Cardiac septum (tissue), 1 donor: Measurements from ENCODE around the gene PATZ1. TPM values are rescaled to one million over a fixed set of nuclear protein-coding genes. Genes with fewer than 3 reads are reported as not detected.

Experiments
- DNase-seq: peaks from one replicate; pipeline ENCODE4 v3.0.0-alpha.2; 2020; ENCODE audit warnings: low spot score
- intact Hi-C: fragments of 100-400 bp; cut with DNase I; formaldehyde crosslinking; loops from one replicate; pipeline ENCODE4 v1.14.0; 2022
- total RNA-seq: library from RNA; stranded (reverse); fragmentation: NEBNext Ultra II Directional; extraction: Animal tissue kit (Norgen Biotek cat#: 25700); gene quantifications from one replicate; pipeline ENCODE4 v1.2.1, GENCODE V29; 2021
- donor health status: DM: no; HTN: no; CAD: no.

Gene PATZ1
- total RNA-seq, 1 donor from 2014 or later, result 11.9 TPM

DNA sequence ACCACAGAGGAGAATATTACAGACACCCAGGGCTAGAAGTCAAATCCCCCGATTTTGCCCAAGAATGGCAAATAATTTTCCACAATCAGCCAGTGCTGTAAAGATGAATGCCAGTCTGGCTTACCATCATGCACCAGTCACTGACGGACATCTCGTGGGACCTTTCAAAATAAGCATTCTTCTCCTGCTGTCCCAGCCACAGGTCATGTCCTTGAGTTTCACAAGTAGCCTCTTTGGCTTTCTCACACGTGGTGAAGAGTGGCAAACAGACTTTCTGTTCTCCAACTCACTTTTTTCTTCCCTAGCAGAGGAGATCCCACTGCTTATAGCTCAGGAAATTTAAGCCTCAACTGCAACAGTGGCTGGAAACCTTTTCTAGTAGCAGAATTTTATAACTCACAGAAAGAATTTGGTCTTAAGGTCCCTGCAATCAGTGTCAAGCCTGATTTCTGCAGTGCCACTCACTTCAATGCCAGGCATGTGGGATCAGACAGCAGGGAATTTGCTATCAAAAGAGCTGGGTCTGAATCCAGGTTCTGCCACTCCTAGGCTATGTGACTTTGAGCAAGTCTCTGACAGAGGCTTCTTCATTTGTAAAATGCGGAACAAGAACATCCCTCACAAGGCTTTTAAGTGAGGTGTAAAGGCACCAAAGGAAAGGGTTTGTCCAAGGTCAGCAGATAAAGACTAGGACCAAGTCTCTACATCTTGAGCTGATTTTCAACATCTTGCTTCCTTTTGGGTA lies 57.5 kb downstream of the PATZ1 start:
- DNase-seq, result peak; percentile 56
- intact Hi-C loops, result loop anchor here (5.0 kb wide), 1 partner anchor 76 kb away; the partner anchor contains the start of gene LIMK2

DNA sequence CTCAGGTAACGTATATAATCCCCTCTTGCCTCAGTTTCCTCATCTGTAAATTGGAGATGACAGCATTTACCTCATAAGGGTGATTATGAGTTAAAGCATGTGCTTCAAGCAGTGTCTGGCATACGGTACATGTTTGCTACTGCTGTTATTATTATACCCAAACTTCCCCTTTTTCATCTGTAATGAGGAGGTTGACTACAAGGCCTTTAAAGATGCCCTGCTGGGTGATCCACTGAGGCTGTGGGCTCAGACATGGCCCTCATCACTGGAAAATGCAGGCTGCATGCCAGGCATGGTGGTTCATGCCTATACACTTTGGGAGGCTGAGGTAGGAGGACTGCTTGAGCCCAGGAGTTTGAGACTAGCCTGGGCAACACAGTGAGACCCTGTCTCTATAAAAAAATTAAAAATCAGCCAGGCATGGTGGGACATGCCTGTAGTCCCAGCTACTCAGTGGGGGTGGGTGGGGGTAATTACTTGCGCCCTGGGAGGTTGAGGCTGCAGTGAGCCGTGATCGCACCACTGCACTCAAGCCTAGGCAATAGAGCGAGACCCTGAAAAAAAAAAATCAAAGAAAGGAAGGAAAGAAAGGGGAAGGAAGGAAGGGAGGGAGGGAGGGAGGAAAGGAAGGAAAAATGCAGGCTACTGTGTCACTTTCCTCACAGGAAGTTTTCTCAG lies 58.2 kb downstream of the PATZ1 start:
- peak; percentile 41 for DNase-seq
- intact Hi-C loops, result loop anchor here (5.0 kb wide), 1 partner anchor 76 kb away; the partner anchor contains the start of gene LIMK2

DNA sequence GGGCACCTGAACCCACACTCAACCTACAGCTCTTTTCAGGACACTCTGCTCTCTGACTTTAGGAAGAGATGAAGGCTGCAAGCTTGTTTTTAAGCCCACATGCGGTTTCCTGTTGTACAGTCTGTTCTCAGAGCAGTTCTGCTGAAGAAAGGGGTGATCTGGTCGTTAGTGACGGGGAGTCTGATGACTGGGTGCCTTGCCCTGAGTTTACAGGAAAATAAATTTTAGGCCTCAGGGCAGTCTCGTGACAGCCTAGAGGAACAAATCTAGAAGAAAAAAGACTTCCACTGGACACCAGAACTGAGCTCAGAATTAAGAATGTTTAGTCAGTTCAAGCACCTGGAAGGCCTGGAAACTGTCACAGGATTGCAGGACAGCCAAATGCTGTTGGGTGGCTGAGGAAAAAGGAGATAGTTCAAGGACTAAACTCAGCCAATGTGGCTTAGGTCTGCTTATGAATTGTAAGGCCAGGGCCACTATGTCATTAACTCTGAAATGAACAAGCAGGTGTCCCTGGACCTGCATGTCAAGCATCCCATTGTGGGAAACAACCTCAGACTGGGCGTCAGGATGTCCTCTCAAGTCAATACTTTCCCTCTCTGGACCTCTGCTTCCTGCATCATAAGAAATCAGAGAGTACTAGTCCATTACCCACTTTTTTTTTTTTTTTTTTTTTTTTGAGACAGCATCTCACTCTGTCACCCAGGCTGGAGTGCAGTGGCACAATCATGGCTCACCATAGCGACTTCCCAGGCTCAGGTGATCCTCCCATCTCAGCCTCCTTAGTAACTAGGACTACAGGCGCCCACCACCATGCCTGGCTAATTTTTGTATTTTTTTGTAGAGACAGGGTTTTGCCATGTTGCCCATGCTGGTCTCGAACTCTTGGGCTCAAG lies 59.5 kb downstream of the PATZ1 start:
- intact Hi-C loops, result loop anchor here (5.0 kb wide), 1 partner anchor 74 kb away; the partner anchor contains the start of gene LIMK2

DNA sequence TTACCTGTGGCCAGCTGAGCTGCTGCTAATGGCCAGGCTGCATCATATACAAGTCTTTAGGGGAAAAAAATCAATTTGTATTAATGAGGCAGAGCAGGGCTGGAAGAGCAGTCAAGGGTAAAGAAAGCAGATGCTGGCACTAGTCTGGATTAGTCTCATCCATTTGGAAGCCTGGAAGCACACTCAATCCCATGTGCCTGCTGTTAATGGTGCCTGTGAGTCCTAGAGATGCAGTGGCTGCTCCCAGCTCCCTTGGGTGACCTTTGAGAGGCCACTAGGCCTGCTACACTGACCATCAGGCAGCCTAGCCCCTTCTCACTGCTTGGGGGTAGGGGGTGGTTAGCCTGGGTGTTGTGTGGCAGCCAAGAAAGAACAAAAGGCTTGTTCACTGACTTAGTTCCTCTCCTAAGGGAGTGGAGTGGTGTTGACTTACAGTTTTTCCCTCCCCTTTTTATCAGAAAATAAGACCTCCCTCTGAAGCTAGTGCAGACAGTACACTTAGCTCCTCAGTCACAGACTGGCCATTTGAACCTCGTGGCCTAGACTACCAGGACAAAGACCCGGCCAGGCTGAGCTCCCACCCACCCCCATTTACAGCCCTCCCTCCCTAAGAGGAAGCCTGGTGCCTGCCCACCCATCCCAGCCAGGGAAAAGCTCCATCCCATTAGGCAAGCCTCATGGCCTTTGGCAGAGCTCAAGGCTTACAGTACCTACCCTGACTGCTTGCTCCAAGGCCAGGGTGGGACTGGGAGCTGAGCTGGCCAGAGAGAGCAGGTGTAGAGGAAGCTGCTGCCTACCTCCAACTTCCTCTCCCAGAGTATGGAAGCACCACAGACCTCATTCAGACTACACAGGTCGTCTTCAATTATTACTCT lies 61.6 kb downstream of the PATZ1 start:
- intact Hi-C loops, result loop anchor here (5.0 kb wide), 1 partner anchor 72 kb away; the partner anchor contains the start of gene LIMK2
- peak; percentile 56 for DNase-seq

More for the DNA sequence above, 59.5 kb downstream of the PATZ1 start:
- peak; percentile 44 for DNase-seq

DNA sequence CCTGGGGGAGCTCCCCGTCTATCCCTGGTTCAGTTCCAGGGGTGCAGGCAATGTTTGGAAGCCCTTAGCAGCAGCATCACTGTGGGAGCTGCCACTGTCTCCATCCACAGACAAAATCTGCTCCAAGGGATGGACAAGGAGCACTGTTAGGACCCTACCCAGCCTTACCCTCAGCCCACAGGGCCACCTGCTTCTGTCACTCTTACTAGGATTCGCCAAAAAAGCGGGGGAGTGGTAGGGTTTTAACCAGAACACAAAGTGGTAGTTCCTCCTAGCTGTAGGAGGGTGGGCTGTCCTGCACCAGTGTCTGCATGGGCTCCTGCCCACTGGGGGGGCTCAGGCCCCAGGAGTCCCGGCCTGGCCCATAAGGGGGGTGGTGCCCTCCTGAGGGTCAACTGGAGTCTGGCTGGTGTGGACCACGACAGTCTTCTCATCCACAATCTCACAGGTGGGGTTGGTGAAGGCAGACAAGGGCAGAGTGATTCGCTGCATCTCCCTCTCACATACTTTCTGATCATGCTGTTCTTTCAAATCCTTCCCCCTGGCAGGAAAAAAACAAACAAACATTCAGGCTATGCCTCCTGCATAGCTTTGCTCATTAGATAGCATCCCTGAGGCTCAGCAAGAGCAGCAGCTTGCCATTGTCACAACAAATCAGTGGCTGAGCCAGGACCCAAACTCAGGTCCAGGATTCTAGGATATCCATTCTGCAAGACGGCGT lies 63.2 kb downstream of the PATZ1 start:
- intact Hi-C loops, result no loop called here
- peak; percentile 70 for DNase-seq

DNA sequence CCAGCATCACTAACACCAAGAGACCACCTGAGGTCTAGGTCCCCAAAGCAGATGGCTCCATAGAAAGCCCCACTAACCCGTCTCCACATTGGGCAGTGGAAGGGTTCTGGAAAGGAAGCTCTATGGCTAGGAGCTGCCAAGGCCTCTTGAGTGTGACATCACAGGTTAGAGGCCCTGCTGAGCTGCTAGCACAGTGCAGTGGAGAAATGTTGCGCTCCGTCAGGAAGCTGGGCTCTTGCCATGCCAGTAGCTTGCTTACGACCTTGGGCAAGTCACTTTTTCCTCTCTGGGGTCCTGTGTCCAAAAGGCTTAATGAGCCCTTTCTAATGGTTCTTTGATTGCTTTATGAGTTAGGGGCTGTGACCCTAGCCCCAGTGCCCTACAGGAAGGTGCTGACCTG lies 64.4 kb downstream of the PATZ1 start:
- peak; percentile 64 for DNase-seq
- intact Hi-C loops, result no loop called here

DNA sequence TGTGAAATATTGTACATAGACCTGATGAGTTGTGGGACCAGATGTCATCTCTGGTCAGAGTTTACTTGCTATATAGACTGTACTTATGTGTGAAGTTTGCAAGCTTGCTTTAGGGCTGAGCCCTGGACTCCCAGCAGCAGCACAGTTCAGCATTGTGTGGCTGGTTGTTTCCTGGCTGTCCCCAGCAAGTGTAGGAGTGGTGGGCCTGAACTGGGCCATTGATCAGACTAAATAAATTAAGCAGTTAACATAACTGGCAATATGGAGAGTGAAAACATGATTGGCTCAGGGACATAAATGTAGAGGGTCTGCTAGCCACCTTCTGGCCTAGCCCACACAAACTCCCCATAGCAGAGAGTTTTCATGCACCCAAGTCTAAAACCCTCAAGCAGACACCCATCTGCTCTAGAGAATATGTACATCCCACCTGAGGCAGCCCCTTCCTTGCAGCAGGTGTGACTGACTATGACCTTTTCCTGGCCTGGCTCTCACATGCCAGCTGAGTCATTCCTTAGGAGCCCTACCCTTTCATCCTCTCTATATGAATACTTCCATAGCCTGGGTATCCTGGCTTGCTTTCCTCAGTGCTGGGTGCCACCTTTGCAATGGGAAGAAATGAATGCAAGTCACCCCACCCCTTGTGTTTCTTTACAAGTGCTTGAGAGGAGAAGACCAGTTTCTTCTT lies 66.2 kb downstream of the PATZ1 start:
- DNase-seq, result peak; percentile 6
- intact Hi-C loops, result loop anchor here (10.0 kb wide), 1 partner anchor 175 kb away; the partner anchor contains the start of gene SELENOM

DNA sequence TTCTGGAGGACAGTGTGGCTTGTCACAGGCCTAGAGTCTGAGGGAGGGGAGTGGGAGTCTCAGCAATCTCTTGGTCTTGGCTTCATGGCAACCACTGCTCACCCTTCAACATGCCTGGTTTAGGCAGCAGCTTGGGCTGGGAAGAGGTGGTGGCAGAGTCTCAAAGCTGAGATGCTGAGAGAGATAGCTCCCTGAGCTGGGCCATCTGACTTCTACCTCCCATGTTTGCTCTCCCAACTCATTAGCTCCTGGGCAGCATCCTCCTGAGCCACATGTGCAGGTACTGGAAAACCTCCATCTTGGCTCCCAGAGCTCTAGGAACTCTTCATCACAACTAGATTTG lies 66.8 kb downstream of the PATZ1 start:
- intact Hi-C loops, result loop anchor here (10.0 kb wide), 1 partner anchor 174 kb away; the partner anchor contains the start of gene SELENOM

DNA sequence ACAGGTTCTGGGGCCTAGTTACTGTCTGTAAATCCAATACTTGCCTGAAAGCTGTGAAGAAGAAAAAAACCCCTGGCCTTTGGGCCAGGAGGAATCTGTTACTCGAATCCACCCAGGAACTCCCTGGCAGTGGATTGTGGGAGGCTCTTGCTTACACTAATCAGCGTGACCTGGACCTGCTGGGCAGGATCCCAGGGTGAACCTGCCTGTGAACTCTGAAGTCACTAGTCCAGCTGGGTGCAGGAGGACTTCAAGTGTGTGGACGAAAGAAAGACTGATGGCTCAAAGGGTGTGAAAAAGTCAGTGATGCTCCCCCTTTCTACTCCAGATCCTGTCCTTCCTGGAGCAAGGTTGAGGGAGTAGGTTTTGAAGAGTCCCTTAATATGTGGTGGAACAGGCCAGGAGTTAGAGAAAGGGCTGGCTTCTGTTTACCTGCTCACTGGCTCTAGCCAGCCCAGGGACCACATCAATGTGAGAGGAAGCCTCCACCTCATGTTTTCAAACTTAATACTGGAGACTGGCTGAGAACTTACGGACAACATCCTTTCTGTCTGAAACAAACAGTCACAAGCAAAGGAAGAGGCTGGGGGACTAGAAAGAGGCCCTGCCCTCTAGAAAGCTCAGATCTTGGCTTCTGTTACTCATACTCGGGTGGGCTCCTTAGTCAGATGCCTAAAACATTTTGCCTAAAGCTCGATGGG lies 67.4 kb downstream of the PATZ1 start:
- intact Hi-C loops, result loop anchor here (10.0 kb wide), 1 partner anchor 174 kb away; the partner anchor contains the start of gene SELENOM
- DNase-seq, result peak; percentile 67

More for the DNA sequence above, 66.8 kb downstream of the PATZ1 start:
- peak; percentile 5 for DNase-seq

DNA sequence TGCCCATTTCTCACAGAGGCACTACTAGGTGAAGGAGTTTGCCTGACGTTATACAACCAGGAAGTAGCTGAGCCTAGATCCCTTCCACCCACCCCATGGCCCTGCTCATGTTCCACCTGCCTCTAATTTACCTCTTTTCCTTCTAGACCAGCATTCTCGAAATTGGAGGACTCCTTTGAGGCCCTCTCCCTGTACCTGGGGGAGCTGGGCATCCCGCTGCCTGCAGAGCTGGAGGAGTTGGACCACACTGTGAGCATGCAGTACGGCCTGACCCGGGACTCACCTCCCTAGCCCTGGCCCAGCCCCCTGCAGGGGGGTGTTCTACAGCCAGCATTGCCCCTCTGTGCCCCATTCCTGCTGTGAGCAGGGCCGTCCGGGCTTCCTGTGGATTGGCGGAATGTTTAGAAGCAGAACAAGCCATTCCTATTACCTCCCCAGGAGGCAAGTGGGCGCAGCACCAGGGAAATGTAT lies 68.0 kb downstream of the PATZ1 start:
- intact Hi-C loops, result loop anchor here (10.0 kb wide), 1 partner anchor 173 kb away; the partner anchor contains the start of gene SELENOM
- DNase-seq, result peak; percentile 60

DNA sequence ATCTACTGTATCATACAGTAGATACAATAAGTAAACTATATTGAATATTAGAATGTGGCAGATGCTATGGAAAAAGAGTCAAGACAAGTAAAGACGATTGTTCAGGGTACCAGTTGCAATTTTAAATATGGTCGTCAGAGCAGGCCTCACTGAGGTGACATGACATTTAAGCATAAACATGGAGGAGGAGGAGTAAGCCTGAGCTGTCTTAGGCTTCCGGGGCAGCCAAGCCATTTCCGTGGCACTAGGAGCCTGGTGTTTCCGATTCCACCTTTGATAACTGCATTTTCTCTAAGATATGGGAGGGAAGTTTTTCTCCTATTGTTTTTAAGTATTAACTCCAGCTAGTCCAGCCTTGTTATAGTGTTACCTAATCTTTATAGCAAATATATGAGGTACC lies 68.4 kb downstream of the PATZ1 start:
- peak; percentile 6 for DNase-seq
- intact Hi-C loops, result loop anchor here (10.0 kb wide), 1 partner anchor 173 kb away; the partner anchor contains the start of gene SELENOM

DNA sequence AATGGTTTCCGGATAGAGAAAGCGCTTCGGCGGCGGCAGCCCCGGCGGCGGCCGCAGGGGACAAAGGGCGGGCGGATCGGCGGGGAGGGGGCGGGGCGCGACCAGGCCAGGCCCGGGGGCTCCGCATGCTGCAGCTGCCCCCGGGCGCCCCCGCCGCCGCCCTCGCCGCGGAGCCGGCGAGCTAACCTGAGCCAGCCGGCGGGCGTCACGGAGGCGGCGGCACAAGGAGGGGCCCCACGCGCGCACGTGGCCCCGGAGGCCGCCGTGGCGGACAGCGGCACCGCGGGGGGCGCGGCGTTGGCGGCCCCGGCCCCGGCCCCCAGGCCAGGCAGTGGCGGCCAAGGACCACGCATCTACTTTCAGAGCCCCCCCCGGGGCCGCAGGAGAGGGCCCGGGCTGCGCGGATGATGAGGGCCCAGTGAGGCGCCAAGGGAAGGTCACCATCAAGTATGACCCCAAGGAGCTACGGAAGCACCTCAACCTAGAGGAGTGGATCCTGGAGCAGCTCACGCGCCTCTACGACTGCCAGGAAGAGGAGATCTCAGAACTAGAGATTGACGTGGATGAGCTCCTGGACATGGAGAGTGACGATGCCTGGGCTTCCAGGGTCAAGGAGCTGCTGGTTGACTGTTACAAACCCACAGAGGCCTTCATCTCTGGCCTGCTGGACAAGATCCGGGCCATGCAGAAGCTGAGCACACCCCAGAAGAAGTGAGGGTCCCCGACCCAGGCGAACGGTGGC lies 69.5 kb downstream of the PATZ1 start:
- intact Hi-C loops, result loop anchor here (10.0 kb wide), 1 partner anchor 172 kb away; the partner anchor contains the start of gene SELENOM
- DNase-seq, result peak; percentile 24
